ENCODE data around the gene EXOC4.

The EXOC4 gene

DNA sequence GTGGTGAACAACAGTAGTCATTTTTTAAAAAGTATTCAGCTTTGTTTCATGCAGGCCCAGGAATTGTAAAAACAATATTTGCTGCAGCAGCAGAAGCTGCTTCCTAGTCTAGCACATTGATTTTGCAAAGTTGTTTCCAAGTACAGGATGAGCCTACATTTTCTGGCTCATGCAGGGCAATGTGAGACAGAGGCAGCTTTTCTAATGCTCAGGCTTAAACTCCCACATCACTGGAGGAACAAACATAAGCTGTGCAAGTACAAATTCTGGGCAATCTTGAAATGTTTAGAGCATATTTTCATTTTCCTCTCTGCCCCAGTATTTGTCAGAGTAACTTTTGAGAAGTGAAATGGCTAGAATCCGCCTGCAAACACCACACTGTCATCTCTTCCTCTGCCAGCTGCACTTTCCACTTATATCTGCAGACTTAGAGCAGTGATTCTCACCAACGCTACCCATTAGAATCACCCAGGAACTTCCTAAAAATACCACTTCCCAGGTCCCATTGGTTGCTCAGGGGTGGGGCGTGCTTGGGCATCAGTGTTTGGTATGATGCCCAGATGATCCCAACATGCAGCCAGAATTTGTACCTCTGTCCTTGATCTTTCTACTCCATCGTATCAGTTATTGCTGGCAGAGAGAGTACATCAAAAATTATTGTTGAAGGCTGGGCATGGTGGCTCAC is 570.1 kb downstream of the EXOC4 start:
- DNase-seq, result peak in 25 of 58 donors; percentile 1 to 77 (median 18)

- no peak for DNase-seq
Observed at GRCh38 chr7:133824132-133824531, 571.3 kb downstream of the EXOC4 start.

GRCh38 chr7:133827707-133828623 is 575.1 kb downstream of the EXOC4 start:
- no peak for DNase-seq

- no peak for DNase-seq
Observed at GRCh38 chr7:133828906-133829305, 576.0 kb downstream of the EXOC4 start.

DNA sequence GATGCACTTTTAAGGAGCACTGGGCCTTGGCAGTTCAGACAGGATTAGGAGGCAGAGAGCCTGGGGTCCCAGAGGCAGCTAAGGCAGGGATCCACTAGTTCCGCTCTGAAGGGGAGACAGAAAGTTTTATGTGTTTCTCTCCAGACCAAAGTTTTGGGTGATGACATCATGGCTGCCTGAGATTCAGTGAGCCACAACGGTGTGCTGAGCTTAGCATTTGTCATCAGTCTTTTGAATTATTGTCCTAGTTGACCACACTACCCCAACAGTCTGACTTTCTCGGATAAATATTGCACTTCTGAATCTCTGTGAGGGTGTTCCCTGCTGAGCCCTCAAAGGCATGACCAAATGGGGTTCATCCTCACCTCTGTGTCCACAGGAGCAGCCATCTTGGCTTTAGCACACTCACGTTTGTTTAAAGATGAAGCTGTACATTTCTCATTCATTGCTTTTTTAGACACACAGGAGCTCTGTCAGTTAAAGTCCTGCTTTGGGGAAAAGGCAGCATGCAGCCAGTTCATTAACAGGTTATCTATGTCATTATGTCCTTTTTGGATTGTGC is 576.5 kb downstream of the EXOC4 start:
- DNase-seq, result no peak

DNA sequence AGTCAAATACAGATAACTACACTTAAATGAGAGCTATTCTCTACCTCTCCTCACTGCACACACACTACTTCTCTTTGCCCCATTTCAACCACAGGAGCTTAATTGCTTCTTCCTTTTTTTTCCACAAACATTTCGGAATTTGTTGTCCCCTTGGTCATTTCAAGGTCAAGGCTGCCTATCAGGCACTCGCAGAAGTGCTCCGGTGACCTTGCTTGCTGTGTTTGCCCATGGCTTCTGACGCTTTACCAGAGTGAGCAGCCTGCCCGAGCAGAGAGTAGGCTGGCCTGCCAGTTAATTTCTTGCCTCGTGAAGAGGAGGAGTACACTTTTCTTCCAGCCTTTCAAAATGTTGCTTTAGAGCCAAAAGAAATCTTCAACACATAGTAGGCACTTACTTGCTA is 577.2 kb downstream of the EXOC4 start:
- no peak for DNase-seq

GRCh38 chr7:133836666-133837065 is 583.8 kb downstream of the EXOC4 start:
- no peak for DNase-seq

DNA sequence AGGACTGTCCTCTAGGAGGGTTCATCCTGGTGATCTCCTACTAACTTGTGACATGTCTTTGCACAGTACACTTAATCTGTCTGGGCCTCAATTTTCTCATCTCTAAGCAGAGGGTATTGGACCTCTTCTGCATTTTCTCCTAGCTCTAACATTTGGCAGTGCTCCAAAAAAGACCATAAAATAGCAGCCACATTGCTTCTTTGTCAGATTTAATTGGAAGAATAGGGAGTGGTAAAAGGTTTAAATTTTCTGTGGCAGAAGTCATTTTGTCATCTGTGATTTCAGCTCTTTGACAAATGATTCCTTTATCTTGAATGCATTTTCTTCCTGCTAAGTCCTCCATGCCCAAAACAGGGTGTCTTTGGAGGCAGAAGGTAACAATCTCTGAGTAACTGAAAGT is 584.3 kb downstream of the EXOC4 start:
- no peak for DNase-seq

GRCh38 chr7:133839121-133839520 is 586.2 kb downstream of the EXOC4 start:
- no peak for DNase-seq

GRCh38 chr7:133843341-133843740 is 590.5 kb downstream of the EXOC4 start:
- no peak for DNase-seq

GRCh38 chr7:133845005-133845404 is 592.1 kb downstream of the EXOC4 start:
- no peak for DNase-seq

- DNase-seq, result no peak
Observed at GRCh38 chr7:133846203-133846945, 593.5 kb downstream of the EXOC4 start.

DNA sequence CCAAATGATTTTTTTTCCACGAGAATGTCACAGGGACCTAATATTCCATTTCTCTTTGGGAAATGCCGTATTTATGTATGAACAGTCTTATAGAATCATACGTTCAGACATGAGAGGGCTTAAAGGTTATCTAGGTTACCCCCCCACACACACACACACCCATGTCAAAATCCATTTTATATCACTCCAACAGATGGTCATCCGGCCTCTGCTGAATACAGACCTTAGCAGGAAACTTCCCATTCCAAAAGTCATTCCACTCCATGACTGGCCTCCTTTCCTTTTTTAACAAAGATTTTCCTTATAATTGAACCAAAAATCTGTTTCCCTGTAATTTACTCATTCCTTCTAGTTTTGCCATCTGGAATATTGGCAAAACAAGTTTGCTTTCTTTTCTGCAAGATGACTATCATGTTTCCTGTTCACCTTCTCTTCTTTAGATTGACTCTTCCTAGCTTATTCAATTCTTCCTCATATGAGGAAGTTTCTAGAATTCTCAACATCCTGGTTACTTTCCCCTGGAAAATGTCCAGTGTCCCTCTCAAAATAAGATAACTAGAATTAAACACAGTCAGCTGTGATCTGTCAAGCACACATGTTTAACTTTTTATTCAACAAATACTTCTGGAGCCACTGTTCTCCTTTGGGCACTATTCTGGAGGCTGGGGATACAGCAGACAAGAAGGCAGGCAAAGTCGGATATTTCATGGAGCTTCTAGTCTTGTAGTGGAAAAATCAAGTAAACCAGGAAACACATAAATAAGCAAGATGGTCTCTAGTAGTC is 597.8 kb downstream of the EXOC4 start:
- DNase-seq, result no peak

DNA sequence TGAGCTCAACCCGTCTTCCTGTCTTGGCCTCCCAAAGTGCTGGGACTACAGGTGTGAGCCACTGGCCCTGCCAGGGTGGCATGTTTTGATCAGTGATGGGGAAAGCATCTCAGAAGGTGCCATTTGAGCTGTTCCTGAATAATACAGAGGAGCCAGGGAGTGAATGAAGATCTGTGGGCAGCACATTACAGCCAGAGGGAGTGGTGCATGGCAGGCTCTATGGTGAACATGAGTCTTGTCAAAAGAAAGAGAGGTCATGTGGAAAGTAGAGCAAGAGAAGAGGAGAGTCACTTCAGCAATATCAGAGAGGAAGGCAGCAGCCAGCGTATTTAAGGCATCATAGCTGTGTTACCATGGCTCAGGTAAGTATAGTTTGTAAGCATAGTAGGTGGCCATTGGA is 598.5 kb downstream of the EXOC4 start:
- DNase-seq, result no peak

GRCh38 chr7:133853706-133854276 is 600.9 kb downstream of the EXOC4 start:
- DNase-seq, result no peak

GRCh38 chr7:133854739-133855138 is 601.9 kb downstream of the EXOC4 start:
- DNase-seq, result peak in 1 of 58 donors; percentile 13

- DNase-seq, result no peak
Observed at GRCh38 chr7:133857376-133858119, 604.7 kb downstream of the EXOC4 start.

DNA sequence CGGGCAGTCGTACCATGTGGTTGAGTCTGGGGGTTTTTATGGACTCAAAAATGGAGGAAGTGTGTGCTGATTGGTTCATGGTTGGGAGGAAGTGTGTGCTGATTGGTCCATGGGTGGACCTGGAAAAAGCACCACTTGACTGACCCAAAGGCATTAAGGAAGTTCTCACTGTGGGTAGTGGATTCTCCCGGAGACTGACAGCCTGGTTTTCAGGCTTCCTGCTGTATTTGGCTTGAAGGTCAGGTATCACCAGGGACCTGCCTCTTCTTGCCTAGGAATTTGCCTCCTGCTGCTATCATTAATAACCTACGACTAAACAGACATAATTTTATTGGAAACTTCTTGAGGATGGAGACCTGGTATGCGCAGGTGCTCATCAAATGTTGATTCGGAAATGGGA is 605.4 kb downstream of the EXOC4 start:
- no peak for DNase-seq

DNA sequence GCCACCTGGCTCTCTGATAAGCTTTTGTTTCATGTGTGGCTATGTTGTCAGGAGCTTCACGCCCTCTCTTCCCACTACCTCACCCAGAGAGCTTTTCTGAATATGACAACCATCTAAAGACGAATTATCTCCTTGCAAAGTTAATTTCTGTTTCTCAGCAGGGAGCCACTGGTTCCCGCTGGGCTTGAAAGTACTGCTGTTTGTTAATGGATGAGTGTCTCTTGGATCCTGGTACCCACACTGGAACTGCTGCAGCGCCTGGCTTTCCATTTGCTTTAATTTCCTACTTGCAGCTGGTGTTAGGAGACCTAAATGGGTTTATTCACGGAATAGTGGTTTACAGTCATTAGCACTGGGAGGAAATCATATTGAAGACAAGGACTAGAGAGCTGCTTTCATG is 606.4 kb downstream of the EXOC4 start:
- peak in 1 of 58 donors; percentile 7 for DNase-seq
